ENCODE results near the gene CLASP1. TPM values are rescaled to one million over a fixed set of nuclear protein-coding genes. Genes with fewer than 3 reads are reported as not detected.

CLASP1 gene
- total RNA-seq, 6 experiments from 2014 or later: 38.2 to 49.0 (median 41.1) TPM

GRCh38 chr2:121420486-121420885 is 228.8 kb downstream of the CLASP1 start:
- Mint-ChIP-seq H3K4me1 (ENCODE audit: low read depth) (no peaks in the 10 kb centered on the region), H3K4me3 (no peak overlapping the region), H3K9me3 (no peaks in the 10 kb centered on the region), H3K27ac (no peak overlapping the region), H3K27me3 (ENCODE audit: insufficient read depth) (no peaks in the 10 kb centered on the region), H3K36me3 (ENCODE audit: low read depth) (peaks cover 13% of the 10 kb centered on the region)
- no peak for DNase-seq
- no peak for TF ChIP-seq CTCF (IDR thresholded peaks at IDR 0.05)

DNA sequence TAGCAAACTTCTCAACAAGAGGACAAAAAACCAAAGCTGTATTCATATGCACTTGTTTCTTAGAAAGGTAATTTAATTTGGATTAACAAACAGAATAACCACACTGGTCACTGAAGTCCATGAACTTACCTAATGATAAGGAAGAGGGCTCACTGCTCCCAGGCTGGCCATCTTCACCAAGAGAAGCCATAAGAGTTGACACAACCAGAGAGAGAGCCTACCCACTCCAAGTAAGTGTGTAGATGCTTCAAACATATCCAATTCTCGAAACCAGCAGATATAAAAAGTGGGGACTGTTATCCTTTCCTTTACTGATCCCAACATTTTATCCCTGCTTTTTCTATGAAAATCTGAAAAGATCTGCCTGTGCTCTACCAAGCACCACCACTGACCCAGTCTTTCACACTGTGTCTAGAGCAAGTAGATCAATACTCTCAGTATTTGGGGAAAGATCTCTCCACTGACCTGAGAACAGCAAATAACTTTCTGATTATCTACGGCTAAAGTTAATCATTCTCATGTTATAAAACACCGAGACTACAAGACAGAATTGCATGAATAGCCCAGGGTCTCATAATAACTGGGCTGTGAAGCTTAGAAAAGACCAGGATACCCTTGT is 230.1 kb downstream of the CLASP1 start:
- no peaks in the 10 kb centered on the region for H3K9me3 Mint-ChIP-seq
- DNase-seq: no peak
- TF ChIP-seq CTCF (IDR thresholded peaks at IDR 0.05): no peak
- H3K4me1 Mint-ChIP-seq (ENCODE audit: low read depth): no peaks in the 10 kb centered on the region
- H3K27ac Mint-ChIP-seq: no peak overlapping the region
- peaks cover 17% of the 10 kb centered on the region for H3K36me3 Mint-ChIP-seq (ENCODE audit: low read depth)
- no peaks in the 10 kb centered on the region for H3K27me3 Mint-ChIP-seq (ENCODE audit: insufficient read depth)
- H3K4me3 Mint-ChIP-seq: no peak overlapping the region

DNA sequence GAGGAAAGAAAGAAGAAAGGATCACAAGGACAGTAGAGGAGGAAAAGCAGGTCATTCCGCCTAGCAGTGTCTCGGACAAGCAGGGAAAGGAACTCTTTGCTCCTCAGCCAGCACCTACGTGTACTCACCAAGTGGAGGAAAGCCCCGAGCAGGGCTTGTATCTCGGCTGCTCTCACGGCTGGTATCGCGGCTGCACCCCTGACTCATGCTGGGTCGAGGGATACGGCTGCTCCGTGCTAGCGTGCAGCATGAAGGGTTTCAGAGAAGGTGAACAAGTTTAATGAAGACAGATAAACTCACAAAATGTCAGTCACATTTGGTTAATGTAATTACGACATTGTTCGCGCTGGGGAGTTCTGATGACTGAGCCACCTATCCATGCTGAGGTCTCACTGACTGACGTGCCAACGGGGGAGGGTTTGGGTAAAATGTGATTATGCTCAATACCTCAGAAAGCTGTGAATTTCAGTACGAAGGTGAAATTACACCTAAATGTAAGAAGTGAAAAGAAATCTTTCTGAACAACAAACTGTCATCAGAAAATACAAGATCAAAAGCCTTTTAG is 230.7 kb downstream of the CLASP1 start:
- TF ChIP-seq CTCF (IDR thresholded peaks at IDR 0.05): no peak
- DNase-seq: no peak
- no peak overlapping the region for H3K27ac Mint-ChIP-seq
- H3K4me3 Mint-ChIP-seq: no peak overlapping the region
- peaks cover 17% of the 10 kb centered on the region for H3K36me3 Mint-ChIP-seq (ENCODE audit: low read depth)
- H3K4me1 Mint-ChIP-seq (ENCODE audit: low read depth): no peaks in the 10 kb centered on the region
- H3K27me3 Mint-ChIP-seq (ENCODE audit: insufficient read depth): no peaks in the 10 kb centered on the region
- H3K9me3 Mint-ChIP-seq: no peaks in the 10 kb centered on the region

- Mint-ChIP-seq H3K36me3 (ENCODE audit: low read depth) (peaks cover 17% of the 10 kb centered on the region), H3K4me1 (ENCODE audit: low read depth) (no peaks in the 10 kb centered on the region), H3K9me3 (no peaks in the 10 kb centered on the region), H3K27ac (no peak overlapping the region), H3K4me3 (no peak overlapping the region), H3K27me3 (ENCODE audit: insufficient read depth) (no peaks in the 10 kb centered on the region)
- TF ChIP-seq CTCF (IDR thresholded peaks at IDR 0.05): no peak
- no peak for DNase-seq
Observed at GRCh38 chr2:121417826-121418225, 231.4 kb downstream of the CLASP1 start.

GRCh38 chr2:121415727-121416126 is 233.5 kb downstream of the CLASP1 start:
- no peak overlapping the region for H3K4me3 Mint-ChIP-seq
- no peak for TF ChIP-seq CTCF (IDR thresholded peaks at IDR 0.05)
- H3K36me3 Mint-ChIP-seq (ENCODE audit: low read depth): peaks cover 16% of the 10 kb centered on the region
- DNase-seq: no peak
- no peaks in the 10 kb centered on the region for H3K27me3 Mint-ChIP-seq (ENCODE audit: insufficient read depth)
- H3K27ac Mint-ChIP-seq: no peak overlapping the region
- H3K9me3 Mint-ChIP-seq: no peaks in the 10 kb centered on the region
- H3K4me1 Mint-ChIP-seq (ENCODE audit: low read depth): no peaks in the 10 kb centered on the region

Data from HFFc6 (cell line).